ENCODE measurements around the gene GRB7.
"Not testable (repeated sequence)": the region's sequence is repeated elsewhere in the genome, so short reads cannot be mapped to it uniquely, and the experiment has no call there.

The GRB7 gene

DNA sequence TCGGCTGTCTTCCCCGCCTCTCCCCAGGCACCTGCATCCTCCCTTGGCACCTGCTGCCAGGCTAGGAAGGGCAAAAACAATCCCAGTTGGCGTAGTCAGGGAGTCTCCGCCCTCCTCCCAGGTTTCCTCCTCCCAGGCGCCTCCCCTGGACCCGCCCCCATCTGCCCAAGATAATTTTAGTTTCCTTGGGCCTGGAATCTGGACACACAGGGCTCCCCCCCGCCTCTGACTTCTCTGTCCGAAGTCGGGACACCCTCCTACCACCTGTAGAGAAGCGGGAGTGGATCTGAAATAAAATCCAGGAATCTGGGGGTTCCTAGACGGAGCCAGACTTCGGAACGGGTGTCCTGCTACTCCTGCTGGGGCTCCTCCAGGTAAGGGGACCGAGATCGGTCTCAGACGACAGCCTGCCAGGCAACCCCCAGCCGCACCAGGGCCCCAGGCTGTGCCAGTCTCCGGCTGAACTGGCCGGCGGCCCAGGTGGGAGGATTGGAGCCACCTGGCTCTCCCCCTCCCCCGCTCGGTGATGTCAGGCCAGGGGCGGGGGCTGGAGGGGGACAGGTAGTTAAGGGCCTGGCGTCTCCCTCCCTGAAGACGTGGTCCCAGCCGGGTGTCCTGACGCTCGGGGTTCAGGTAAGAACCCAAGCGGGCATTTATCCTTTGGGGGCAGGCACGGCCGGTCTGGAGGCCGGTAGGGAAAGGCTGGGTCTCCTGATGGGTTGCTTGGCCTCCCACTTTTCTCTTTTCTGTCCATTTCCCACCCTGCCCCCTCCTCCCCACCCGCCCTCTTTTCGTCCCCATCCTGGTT, at the start of gene GRB7:
Gene GRB7 (plus strand): TSS at position 179 of the 808 bp plus-strand sequence. CDS start 4,364 bp downstream, outside the sequence.
- DNase-seq (ENCODE audit: low read depth): no peak

DNA sequence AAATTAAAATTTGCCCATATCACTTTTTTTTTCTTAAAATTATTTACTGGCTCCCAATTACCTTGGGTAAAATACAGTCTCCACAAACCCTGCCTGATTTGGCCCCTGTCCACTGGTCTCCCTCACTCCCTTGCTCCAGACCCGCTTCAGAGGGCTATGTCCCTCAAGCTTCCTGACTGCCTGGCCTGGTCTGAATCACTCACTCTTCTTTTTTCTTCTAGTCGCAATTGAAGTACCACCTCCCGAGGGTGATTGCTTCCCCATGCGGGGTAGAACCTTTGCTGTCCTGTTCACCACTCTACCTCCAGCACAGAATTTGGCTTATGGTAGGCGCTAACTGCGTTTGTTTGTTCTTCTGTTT, 49.3 kb upstream of the GRB7 start:
- DNase-seq (ENCODE audit: low read depth): no peak

GRCh38 chr17:39688945-39689344, 48.8 kb upstream of the GRB7 start:
- DNase-seq (ENCODE audit: low read depth): no peak

DNA sequence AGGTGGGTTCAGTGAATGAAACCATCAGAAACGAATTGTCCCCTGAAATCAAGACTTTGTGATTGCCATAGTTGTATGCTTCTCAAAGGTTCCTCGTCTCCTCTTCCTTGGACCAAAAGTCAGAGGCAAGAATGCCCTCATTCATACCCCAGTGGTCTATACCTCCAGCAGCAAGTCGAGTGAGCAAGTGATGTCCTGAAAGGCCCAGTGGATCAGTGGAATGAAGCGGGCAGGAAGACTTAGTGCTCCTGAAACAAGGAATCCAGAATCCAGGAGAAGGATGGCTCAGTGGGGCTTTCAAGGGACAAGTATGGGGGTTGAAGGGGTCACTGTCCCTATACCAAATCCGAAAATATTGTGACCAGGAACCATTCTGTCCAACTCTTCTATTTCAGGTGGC, 43.1 kb upstream of the GRB7 start:
- DNase-seq (ENCODE audit: low read depth): no peak

- DNase-seq (ENCODE audit: low read depth): no peak
Measured at GRCh38 chr17:39695089-39695474, 42.7 kb upstream of the GRB7 start.

DNA sequence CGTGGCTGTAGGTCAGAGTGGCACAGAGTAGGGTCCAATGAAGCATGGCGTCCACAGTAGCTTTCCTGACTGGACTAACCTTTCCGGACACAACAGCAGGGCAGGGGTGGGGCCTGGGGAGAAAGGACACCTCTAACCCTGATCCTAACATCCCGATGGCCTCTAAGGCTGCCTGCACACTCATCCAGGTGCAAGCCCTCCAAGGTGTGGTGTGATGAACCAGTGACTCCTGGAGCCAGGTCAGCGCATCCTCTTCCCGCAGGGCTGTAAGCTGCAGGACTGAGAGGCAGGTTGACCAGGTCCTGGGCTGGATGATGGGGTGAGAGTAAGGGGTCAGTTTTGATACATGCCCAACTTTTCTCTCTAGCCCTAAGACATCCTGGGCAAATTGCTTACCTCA, 41.0 kb upstream of the GRB7 start:
- no peak for DNase-seq (ENCODE audit: low read depth)

DNA sequence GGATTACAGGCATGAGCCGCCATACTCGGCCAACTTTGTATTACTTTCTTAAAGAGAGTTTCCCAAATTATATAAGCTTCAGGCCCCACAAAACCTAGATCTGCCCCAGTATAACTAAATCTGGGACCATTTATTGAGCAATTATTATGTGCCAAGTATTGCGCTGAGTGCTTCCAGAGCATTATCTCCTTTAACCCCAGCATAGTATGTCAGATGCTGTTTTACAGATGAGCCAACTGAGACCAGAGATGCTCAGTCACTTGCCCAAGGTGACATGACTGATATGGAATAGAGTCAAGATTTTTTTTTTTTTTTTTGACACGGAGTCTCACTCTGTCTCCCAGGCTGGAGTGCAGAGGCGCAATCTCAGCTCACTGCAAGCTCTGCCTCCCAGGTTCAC, 39.8 kb upstream of the GRB7 start:
- no peak for DNase-seq (ENCODE audit: low read depth)

DNA sequence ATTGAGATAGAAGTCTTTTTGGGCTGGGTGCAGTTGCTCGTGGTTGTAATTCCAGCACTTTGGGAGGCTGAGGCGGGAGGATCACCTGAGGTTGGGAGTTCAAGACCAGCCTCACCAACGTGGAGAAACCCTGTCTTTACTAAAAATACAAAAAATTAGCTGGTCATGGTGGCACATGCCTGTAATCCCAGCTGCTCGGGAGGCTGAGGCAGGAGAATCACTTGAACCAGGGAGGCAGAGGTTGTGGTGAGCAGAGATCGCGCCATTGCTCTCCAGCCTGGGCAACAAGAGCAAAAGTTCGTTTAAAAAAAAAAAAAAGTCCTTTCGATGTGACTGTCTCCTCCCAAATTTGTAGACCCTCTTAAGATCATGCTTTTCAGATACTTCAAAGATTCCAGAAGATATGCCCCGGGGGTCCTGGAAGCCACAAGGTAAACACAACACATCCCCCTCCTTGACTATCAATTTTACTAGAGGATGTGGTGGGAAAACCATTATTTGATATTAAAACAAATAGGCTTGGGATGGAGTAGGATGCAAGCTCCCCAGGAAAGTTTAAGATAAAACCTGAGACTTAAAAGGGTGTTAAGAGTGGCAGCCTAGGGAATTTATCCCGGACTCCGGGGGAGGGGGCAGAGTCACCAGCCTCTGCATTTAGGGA, 38.5 kb upstream of the GRB7 start:
- DNase-seq (ENCODE audit: low read depth): not testable (repeated sequence)

DNA sequence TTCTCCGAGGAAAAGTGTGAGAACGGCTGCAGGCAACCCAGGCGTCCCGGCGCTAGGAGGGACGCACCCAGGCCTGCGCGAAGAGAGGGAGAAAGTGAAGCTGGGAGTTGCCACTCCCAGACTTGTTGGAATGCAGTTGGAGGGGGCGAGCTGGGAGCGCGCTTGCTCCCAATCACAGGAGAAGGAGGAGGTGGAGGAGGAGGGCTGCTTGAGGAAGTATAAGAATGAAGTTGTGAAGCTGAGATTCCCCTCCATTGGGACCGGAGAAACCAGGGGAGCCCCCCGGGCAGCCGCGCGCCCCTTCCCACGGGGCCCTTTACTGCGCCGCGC, 38.0 kb upstream of the GRB7 start, which contains the start of gene ERBB2:
Gene ERBB2 (plus strand): TSS at position 247 of the 330 bp plus-strand sequence. CDS start 175 bp downstream, outside the sequence.
- no peak for DNase-seq (ENCODE audit: low read depth)

DNA sequence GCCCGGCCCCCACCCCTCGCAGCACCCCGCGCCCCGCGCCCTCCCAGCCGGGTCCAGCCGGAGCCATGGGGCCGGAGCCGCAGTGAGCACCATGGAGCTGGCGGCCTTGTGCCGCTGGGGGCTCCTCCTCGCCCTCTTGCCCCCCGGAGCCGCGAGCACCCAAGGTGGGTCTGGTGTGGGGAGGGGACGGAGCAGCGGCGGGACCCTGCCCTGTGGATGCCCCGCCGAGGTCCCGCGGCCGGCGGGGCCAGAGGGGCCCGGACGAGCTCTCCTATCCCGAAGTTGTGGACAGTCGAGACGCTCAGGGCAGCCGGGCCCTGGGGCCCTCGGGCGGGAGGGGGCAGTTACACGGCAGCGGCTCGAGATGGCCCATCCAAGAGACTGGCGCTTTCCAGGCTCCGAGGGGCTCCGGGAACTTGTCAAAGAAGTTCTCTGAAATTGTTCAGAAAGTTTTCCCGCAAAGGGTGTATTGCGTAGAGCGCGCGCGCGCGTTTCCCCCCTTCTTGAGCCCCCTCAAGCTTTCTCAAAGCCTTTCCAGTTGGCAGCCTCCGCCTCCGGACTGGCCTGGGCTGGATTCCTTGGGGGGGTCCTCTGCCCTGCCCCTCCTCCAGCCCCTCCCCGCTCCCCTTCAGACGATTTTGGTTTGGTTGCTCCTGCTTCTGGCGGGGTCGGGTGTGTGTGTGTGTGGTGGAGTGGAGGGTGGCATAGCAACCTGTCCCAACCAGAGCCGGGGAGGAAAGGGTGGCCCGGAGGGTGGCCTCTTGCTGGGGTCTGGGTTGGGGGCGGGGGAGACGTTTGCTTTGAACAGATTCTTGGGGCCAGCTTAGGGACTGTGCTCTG, 37.4 kb upstream of the GRB7 start:
- DNase-seq (ENCODE audit: low read depth): no peak

DNA sequence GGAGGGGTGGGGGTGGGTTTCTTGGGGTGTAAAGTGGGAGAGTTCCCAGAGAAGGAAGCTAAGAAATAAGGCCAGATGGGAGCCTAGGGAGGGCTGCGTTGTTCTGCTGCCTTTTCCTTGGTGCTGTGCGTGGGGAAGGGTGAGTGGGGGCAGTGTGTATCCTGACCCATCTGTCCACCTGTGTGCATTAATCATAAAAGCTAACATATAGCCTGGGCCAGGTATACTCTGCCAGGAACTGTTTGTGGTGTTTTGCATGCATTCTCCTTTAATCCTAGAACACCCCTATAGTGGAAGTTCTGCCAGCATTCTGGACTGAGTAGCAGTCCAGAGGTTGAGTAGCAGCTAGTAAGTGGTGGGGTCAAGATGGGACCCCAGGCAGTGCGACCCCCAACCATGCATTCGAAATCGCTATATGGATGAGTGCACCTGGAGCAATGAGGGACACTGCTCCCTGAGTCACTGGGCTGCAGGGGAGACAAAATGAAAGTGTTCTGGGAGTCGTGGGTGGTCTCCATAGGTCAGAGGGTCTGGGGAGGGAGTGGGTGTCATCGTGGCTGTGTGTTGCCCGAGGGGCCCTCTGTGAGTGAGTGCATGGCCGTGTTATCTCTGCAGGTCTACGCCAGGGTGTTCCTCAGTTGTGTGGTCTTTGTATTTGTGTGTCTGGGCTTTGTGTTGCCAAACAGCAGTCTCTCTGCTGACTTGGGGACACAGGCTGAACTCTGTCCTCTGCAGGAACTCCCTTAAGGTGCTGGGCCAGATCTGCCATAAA, 36.5 kb upstream of the GRB7 start:
- no peak for DNase-seq (ENCODE audit: low read depth)

DNA sequence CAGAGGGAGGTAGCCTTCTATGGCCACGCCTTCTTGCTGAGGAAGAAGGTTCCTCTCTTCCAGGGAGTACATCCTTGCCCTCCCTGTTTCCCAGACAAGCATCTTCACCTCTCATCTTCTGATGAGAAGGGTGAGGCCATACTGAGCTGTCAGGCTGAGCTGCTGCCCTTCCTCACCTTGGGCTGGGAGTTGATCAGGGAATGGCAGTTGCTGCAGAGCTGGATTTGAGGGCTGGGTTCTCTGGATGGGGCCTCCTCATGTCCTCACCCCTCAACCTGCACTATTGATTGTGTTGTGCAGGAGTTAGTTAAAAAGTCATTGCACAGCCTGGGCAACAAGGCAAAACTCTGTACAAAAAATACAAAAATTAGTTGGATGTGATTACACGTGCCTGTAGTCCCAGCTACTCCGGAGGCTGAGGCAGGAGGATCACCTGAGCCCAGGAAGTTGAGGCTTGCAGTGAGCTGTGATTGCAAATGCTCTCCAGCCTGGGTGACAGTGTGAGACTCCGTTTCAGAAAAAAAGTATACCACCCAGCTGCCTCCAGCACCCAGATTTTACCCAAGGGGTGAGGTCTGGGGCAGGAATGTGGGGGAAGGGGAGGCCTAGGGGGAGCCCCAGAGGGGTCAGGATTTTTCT, 35.8 kb upstream of the GRB7 start:
- DNase-seq (ENCODE audit: low read depth): no peak

DNA sequence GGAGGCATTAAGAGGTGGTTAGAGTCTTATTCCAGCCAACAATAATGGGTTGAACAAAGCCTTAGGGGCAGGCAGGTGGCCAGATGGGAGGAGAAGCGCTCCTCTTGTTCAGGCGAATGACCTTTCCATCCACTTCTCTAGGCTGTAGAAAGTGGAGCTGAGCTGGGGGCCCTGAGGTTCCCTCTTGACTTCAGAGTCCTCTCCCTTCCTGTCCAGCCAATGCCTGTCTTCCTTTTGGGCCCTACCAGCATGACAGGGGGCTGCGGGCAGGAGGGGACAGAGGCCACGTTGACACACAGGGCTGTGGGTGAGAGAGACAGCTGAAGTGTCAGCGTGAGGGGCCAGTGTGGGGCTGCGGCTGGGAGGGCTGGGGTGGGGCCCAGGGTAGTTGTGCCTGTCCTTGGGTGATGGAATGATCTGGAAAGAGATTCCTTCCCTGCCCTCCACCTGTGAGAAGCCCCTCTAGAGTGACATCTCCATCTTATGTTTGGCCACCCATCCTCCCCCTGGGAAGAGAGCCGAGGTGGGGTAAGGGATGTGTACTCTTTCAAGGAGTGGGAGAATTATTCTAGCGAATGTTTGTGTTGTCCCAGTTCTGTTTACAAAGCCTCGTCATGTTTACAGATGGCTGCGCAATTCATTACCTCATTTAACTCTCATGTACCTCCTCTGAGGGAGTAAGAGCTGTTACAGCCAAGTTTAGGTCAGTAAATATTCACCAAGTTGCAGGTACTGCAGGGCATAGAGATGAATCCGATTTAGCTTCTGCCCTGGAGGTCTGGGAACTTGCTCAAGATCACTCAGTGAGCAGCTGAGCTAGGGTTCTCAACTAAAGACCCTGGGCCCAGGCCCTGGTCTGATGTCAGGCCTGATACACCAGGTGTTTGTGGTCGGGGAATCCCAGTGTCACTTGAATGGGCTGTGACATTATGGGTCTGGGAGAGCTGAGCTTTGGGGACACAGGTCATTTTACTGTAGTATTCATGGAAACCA, 34.5 kb upstream of the GRB7 start:
- DNase-seq (ENCODE audit: low read depth): no peak

- no peak for DNase-seq (ENCODE audit: low read depth)
Measured at GRCh38 chr17:39703913-39704312, 33.8 kb upstream of the GRB7 start.

DNA sequence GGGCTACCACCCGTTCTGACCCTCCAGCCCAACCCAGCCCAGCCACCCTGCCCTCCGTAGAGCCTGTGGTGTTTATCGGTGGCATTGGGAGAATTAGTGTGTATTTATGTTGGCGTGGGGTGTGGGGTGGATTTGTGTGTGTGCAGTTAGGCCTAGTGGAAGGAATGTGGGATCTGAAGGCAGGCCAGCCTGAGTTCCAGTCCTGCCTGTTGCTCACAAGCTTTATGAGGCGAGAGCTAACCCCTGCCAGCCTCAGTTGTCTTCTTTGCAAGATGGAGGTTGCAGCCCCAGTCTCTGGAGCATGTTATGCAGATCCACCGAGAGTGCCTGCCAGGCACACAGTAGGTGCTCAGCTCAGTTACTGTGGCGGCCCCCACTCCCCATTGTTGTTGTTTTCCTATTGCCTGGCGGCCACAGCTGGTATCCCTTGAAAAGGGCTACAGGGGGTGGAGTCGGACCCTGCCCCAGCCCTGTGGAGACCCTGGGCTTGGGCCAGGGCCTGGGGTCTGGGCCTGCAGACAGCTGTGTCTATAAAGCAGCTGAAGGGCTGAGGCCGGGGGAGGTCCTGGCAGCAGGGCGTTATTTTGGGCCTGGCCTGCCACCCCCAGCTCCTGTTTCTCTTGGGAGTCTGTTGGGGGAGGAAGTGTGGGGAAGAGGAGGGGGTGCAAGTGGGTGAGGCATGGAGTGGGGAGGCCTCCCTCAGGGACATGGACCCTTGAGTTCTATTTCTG, 32.8 kb upstream of the GRB7 start:
- no peak for DNase-seq (ENCODE audit: low read depth)

GRCh38 chr17:39705786-39706348, 31.9 kb upstream of the GRB7 start:
- no peak for DNase-seq (ENCODE audit: low read depth)

DNA sequence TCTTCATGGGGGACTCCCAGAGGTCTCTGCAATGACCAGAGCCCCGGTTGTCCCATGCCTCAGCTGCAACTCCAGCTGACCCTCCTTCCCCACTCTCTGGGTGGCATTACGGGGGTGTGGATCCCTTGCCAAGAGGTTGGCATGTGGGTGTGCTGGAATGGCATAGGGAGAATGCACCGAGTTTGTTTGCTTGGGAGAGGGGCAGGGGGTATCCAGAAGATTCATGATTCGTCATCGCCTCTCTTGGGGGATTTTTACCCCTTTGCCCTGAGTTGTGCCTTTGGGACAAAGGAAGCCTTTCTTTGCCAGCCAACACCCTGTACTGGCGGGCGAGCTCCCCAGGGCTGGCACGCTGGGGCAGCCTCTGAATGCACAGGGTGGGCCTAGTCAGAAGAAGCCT, 31.4 kb upstream of the GRB7 start:
- DNase-seq (ENCODE audit: low read depth): no peak

- DNase-seq (ENCODE audit: low read depth): no peak
Measured at GRCh38 chr17:39706921-39707337, 30.8 kb upstream of the GRB7 start.

GRCh38 chr17:39709319-39709997, 28.3 kb upstream of the GRB7 start:
- DNase-seq (ENCODE audit: low read depth): no peak
